ENCODE measurements around the gene IL5. TPM values are rescaled to one million over a fixed set of nuclear protein-coding genes. Genes with fewer than 3 reads are reported as not detected.

Gene IL5
- total and polyA plus RNA-seq, 2 experiments from 2014 or later = not detected

DNA sequence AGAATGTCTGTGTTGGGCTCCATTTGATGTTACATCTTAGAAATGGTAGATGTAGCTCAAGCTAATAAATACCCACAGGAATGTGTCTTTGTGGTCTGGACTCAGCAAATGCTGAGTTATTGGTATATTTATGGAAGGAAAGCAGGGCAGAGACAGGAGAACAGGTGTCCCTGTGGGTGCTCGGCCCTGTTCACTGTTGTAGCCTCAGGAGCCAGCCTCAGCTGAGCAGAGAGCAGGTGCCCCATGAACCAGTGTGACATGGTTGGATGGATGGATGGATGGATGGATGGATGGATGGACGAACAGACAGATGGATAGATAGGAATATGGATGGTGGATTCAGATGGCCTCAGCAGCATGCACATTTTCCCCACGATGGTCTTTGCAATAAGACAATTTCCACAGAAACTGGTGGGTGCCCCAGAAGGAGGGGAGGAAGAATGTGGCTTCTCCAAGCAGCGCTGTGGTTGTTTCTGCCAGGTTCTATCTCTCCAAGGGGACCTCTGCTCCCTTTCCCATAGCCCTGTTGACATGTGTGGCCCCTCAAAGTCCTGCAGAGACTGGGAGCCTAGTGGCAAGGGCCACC lies 44.5 kb downstream of the IL5 start:
- TF ChIP-seq, protein P1, sequence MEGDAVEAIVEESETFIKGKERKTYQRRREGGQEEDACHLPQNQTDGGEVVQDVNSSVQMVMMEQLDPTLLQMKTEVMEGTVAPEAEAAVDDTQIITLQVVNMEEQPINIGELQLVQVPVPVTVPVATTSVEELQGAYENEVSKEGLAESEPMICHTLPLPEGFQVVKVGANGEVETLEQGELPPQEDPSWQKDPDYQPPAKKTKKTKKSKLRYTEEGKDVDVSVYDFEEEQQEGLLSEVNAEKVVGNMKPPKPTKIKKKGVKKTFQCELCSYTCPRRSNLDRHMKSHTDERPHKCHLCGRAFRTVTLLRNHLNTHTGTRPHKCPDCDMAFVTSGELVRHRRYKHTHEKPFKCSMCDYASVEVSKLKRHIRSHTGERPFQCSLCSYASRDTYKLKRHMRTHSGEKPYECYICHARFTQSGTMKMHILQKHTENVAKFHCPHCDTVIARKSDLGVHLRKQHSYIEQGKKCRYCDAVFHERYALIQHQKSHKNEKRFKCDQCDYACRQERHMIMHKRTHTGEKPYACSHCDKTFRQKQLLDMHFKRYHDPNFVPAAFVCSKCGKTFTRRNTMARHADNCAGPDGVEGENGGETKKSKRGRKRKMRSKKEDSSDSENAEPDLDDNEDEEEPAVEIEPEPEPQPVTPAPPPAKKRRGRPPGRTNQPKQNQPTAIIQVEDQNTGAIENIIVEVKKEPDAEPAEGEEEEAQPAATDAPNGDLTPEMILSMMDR (IDR thresholded peaks at IDR 0.05; ENCODE audit: low read depth, low read length) = no peak
- H3K27me3 ChIP-seq = no peaks in the 10 kb centered on the region
- H3K36me3 ChIP-seq = no peaks in the 10 kb centered on the region
- no peak for DNase-seq (ENCODE audit: low read depth in 1 of 2, low spot score in 1 of 2)
- no peaks in the 10 kb centered on the region for H3K9me3 ChIP-seq (ENCODE audit: low read depth)
- H3K27ac ChIP-seq = no peak overlapping the region
- peaks cover 5% of the 10 kb centered on the region for H3K4me1 ChIP-seq (ENCODE audit: low read depth)
- no peak overlapping the region for H3K4me3 ChIP-seq

DNA sequence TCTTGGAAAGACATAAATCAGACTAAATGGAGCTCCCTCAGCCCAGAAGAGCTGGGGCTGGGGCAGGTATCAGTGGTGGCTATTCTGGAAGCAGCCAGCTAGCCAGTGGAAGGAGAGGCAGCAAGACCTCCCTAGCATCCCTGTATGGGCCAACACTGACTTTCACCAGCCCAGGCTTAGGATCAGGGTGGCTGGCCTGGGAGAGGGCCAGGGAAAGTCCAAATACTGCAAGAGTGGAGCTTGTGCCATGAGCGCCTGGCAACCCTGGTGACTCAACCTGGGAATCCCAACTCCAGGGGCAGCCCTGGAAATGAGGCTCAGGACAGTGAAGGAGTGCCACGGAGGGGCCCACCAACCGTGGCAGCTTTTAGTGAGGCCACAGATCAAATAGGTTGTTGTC lies 45.2 kb downstream of the IL5 start:
- Histone ChIP-seq H3K9me3 (ENCODE audit: low read depth) (no peaks in the 10 kb centered on the region), H3K27me3 (peaks cover 2% of the 10 kb centered on the region), H3K4me3 (no peak overlapping the region), H3K36me3 (no peaks in the 10 kb centered on the region), H3K27ac (no peak overlapping the region), H3K4me1 (ENCODE audit: low read depth) (peaks cover 5% of the 10 kb centered on the region)
- TF ChIP-seq, protein P1 (IDR thresholded peaks at IDR 0.05; ENCODE audit: low read depth, low read length) = no peak
- DNase-seq (ENCODE audit: low read depth in 1 of 2, low spot score in 1 of 2) = peak in 1 of 2 donors; percentile 55

DNA sequence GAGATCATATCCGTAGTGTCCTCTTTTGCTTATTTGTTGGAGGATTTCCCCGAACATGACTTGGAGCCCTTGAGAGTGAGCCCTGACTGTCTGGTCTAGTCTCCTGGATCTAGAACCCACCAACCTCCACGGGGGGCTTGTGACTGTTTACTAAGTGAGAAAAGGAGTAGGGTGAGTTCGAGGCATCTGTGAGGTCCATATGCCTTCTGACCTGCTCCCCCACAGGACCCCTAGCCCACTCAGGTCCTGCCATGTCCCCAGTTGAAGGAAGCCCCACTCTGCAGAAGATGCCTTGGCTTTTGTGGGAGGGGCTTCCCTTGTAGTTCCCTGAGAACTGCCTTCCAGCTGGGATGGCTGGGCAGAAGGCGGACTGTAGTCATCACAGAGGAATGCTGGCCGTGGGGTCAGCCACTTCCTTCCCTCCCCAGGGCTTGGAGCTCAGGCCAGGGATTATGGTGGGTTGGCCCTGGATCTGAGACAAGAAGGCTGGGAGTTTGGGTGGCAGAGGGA lies 45.8 kb downstream of the IL5 start:
- H3K36me3 ChIP-seq = no peaks in the 10 kb centered on the region
- peak; percentile 28 to 97 for DNase-seq (ENCODE audit: low read depth in 1 of 2, low spot score in 1 of 2)
- TF ChIP-seq, protein P1 (IDR thresholded peaks at IDR 0.05; ENCODE audit: low read depth, low read length) = no peak
- no peak overlapping the region for H3K27ac ChIP-seq
- H3K4me1 ChIP-seq (ENCODE audit: low read depth) = peaks cover 5% of the 10 kb centered on the region
- peaks cover 2% of the 10 kb centered on the region for H3K27me3 ChIP-seq
- no peak overlapping the region for H3K4me3 ChIP-seq
- no peaks in the 10 kb centered on the region for H3K9me3 ChIP-seq (ENCODE audit: low read depth)

DNA sequence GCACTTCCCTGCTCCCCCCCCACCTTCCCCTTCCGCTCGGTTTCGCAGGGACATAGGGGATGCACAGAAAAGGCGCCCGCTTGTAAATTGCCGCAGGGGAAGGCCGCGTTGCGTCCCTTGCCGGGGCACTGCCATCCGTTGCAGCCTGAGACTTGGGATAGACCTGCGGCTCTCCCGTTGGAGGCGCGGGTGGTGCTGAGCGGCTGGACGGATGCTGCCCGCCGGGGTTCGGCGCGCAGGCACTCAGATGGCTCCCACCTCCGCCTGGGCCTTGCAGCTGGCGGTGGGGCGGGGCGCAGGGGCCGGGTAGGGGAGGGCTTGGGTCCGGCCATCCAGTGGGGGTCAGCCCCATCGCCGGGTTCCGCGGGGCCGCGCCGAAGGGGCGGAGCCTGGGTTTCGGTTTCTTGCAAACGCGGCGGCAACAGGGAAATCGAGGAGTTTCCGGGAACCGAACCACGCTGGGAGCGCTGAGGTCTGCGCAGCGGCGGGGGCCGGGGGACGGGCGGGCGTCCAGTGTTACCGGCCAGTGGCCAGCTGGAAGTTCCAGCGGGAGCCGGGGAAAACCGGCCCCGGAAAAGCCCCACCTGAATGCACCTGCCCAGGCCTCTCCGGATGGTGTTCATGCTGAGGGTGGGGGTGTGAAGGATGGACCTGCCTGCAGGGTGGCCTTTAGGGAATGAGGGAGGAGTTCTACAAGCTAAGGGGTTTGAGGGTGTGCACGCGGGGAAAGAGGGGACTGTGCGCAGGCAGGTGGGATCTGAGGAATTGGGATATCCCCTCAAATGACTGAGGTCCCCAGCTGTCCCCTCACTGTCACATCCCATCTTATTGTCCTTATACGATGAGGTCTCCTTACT lies 46.5 kb downstream of the IL5 start:
- TF ChIP-seq, protein P1 (IDR thresholded peaks at IDR 0.05; ENCODE audit: low read depth, low read length) = no peak
- Histone ChIP-seq H3K4me3 (peak overlapping the region; percentile 36), H3K27me3 (peaks cover 2% of the 10 kb centered on the region), H3K9me3 (ENCODE audit: low read depth) (no peaks in the 10 kb centered on the region), H3K4me1 (ENCODE audit: low read depth) (peaks cover 5% of the 10 kb centered on the region), H3K27ac (no peak overlapping the region), H3K36me3 (no peaks in the 10 kb centered on the region)
- peak; percentile 67 to 96 for DNase-seq (ENCODE audit: low read depth in 1 of 2, low spot score in 1 of 2)

DNA sequence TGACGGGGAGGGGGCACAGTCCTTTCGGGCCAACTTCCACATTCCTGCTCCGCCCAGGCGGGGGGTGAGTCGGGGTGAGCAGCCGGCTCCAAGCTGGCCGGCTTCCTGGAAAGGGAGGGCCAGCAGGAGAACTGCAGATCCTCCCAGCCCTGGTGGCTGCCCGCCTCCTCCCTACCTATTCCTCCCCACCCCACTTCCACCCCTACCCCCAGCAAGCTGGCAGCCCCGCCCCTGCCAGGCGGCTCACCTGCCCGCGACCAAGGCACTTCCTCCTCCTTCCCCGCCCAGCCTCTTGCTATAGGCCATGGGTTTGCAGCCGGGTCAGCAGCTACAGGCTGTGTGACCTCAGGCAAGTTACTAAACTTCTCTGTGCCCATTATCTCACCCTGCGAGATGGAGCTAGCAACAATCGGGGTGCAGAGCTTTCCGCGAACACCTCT lies 47.1 kb downstream of the IL5 start:
- H3K27ac ChIP-seq = no peak overlapping the region
- DNase-seq (ENCODE audit: low read depth in 1 of 2, low spot score in 1 of 2) = peak in 1 of 2 donors; percentile 95
- no peaks in the 10 kb centered on the region for H3K36me3 ChIP-seq
- peaks cover 2% of the 10 kb centered on the region for H3K27me3 ChIP-seq
- TF ChIP-seq, protein P1 (IDR thresholded peaks at IDR 0.05; ENCODE audit: low read depth, low read length) = no peak
- peaks cover 5% of the 10 kb centered on the region for H3K4me1 ChIP-seq (ENCODE audit: low read depth)
- peak overlapping the region; percentile 36 for H3K4me3 ChIP-seq
- no peaks in the 10 kb centered on the region for H3K9me3 ChIP-seq (ENCODE audit: low read depth)

Measured in cardiac muscle cell (in vitro differentiated cells and primary cell).